Activated CD4-positive, alpha-beta T cell treated with anti-CD3 and anti-CD28 coated beads, Interleukin-2, Interleukin-4, amounts not matched to agents 100 ng/mL and 50 ng/mL, durations not matched to agents 16 hours and 8 hours (primary cell): ENCODE results near the gene COPS6.

Experiments used
- DNase-seq: peaks from one replicate; pipeline ENCODE4 v3.0.0-alpha.2; 2020; ENCODE audit warnings: low spot score

COPS6 gene

GRCh38 chr7:100102950-100103840 is 14.4 kb downstream of the COPS6 start:
- DNase-seq = no peak

GRCh38 chr7:100105534-100105933 is 16.8 kb downstream of the COPS6 start:
- DNase-seq = no peak

- no peak for DNase-seq
These were observed 17.9 kb downstream of the COPS6 start for GRCh38 chr7:100106633-100107032.

- DNase-seq = no peak
These were observed 18.5 kb downstream of the COPS6 start for GRCh38 chr7:100107125-100107737.

GRCh38 chr7:100107890-100108289 is 19.1 kb downstream of the COPS6 start:
- DNase-seq = no peak

- DNase-seq = no peak
These were observed 20.9 kb downstream of the COPS6 start for GRCh38 chr7:100109521-100110163.

GRCh38 chr7:100111156-100111555 is 22.4 kb downstream of the COPS6 start:
- DNase-seq = no peak

GRCh38 chr7:100111914-100112313 is 23.1 kb downstream of the COPS6 start:
- no peak for DNase-seq

- no peak for DNase-seq
These were observed 26.3 kb downstream of the COPS6 start for GRCh38 chr7:100115026-100115425.

- no peak for DNase-seq
These were observed 29.8 kb downstream of the COPS6 start for GRCh38 chr7:100118388-100119071.

- DNase-seq = peak; percentile 95
These were observed 30.6 kb downstream of the COPS6 start, which contains the start of the genes CNPY4 and TAF6 for GRCh38 chr7:100119072-100119969. CNPY4 (plus strand) TSS chr7:100119634; CDS start chr7:100119745, 111 bp downstream. TAF6 (minus strand) TSS chr7:100119358; CDS start chr7:100114209, 5,149 bp downstream.

- peak; percentile 74 for DNase-seq
These were observed 31.4 kb downstream of the COPS6 start for GRCh38 chr7:100119970-100120732.

GRCh38 chr7:100120733-100121036 is 31.9 kb downstream of the COPS6 start:
- DNase-seq = no peak

GRCh38 chr7:100122067-100122466 is 33.3 kb downstream of the COPS6 start:
- DNase-seq = no peak

- no peak for DNase-seq
These were observed 33.8 kb downstream of the COPS6 start for GRCh38 chr7:100122568-100122967.

- DNase-seq = no peak
These were observed 35.8 kb downstream of the COPS6 start for GRCh38 chr7:100124301-100125230.

GRCh38 chr7:100126239-100126930 is 37.6 kb downstream of the COPS6 start:
- no peak for DNase-seq

- peak; percentile 93 for DNase-seq
These were observed 38.4 kb downstream of the COPS6 start, which contains the start of gene MBLAC1 for GRCh38 chr7:100126931-100127865. MBLAC1 (plus strand) TSS chr7:100126967; CDS start chr7:100127396, 429 bp downstream.
